Measurements from ENCODE around the gene ZNRF4. TPM values are rescaled to one million over a fixed set of nuclear protein-coding genes. Genes with fewer than 3 reads are reported as not detected.

Gene ZNRF4
- total and polyA plus RNA-seq, 2 of the 8 experiments (the other 6 are each of a cell fraction or from before 2014, with no cell fraction given), result not detected

GRCh38 chr19:5485286-5485636 lies 30.0 kb downstream of the ZNRF4 start:
- Histone ChIP-seq H4K5ac (ENCODE audit: insufficient read length, low read depth, low read length) (no peak overlapping the region), H4K8ac (ENCODE audit: extremely low read depth, insufficient read depth, low read length) (no peak overlapping the region), H2BK15ac (ENCODE audit: low read length) (no peak overlapping the region; the same call in 1 of the 2 replicates), H3K9ac (replicated peaks in 1 of 4; ENCODE audit: extremely low read depth in 1 of 4, low read depth in 3 of 4, low read length in 3 of 4) (no peak overlapping the region), H2AFZ (ENCODE audit: low read length) (no peak overlapping the region), H3K79me1 (ENCODE audit: low read depth, low read length) (no peaks in the 10 kb centered on the region), H3K36me3 (ENCODE audit: control insufficient read depth in 2 of 4, insufficient read depth in 4 of 4, low read length in 3 of 4) (no peaks in the 10 kb centered on the region), H3K4me2 (ENCODE audit: insufficient read depth in 1 of 2, low read depth in 2 of 2, low read length in 2 of 2) (no peak overlapping the region), H3K56ac (replicated peaks; ENCODE audit: insufficient read length, low read depth, low read length) (no peak overlapping the region), H3K27ac (ENCODE audit: low read depth, low read length) (no peak overlapping the region), H3K27me3 (replicated peaks in 1 of 4; ENCODE audit: control insufficient read depth in 3 of 4, extremely low read depth in 1 of 4, insufficient read depth in 3 of 4, low read length in 3 of 4) (no peaks in the 10 kb centered on the region; a peak in 1 of 7 replicates), H4K91ac (replicated peaks; ENCODE audit: insufficient read length, low read length) (no peak overlapping the region), H3K79me2 (ENCODE audit: control insufficient read depth in 1 of 2, insufficient read depth in 2 of 2, low read length in 2 of 2) (no peaks in the 10 kb centered on the region), H2BK120ac (replicated peaks; ENCODE audit: low read depth, low read length) (peak overlapping the region; percentile 72), H3K23ac (ENCODE audit: insufficient read length) (no peak overlapping the region), H3K4ac (replicated peaks; ENCODE audit: insufficient read length, low read depth, low read length) (no peak overlapping the region), H2BK12ac (ENCODE audit: low read depth, low read length) (no peak overlapping the region), H2AK5ac (ENCODE audit: low read depth, low read length) (no peak overlapping the region), H3K9me3 (ENCODE audit: insufficient read depth in 2 of 2, low read depth in 1 of 2, low read length in 1 of 2) (peaks cover 3 to 11% of the 10 kb centered on the region in 2 experiments; a peak in 3 of 4 replicates), H3K18ac (ENCODE audit: extremely low read depth, low read length) (no peak overlapping the region), H2BK5ac (ENCODE audit: low read depth, low read length) (no peak overlapping the region), H4K20me1 (replicated peaks in 1 of 2; ENCODE audit: control insufficient read depth in 1 of 2, insufficient read depth in 2 of 2, low read length in 2 of 2) (peaks cover 1 to 2% of the 10 kb centered on the region in 2 experiments), H3K4me3 (ENCODE audit: extremely low read depth in 1 of 4, insufficient read depth in 2 of 4, low read depth in 3 of 4, low read length in 4 of 4) (no peak overlapping the region), H2BK20ac (ENCODE audit: low read length) (no peak overlapping the region), H3K23me2 (ENCODE audit: low read depth, low read length) (no peaks in the 10 kb centered on the region), H3K4me1 (replicated peaks in 1 of 4; ENCODE audit: control insufficient read depth in 3 of 4, insufficient read depth in 4 of 4, low read length in 3 of 4) (peaks cover 0 to 7% (median 0%) of the 10 kb centered on the region in 4 experiments; a peak in 2 of 7 replicates), H3K14ac (ENCODE audit: insufficient read length) (no peak overlapping the region)
- CTCF ChIA-PET (ENCODE audit: partially characterized antibody), result interaction anchor here (0.6 to 3.0 kb wide), 5 partner anchors 28 to 108 kb away, joined by 3 to 13 read pairs (median 4); no protein-coding TSS in a partner anchor
- POLR2A ChIA-PET (ENCODE audit: partially characterized antibody), result interaction anchor here (1.0 kb wide), 1 partner anchor 30 kb away, joined by 3 read pairs; the partner anchor contains the start of gene ZNRF4
- FAIRE-seq (no peak), DNase-seq (ENCODE audit: low read depth in 1 of 2, low spot score in 2 of 2) (no peak)
- 87% methylated on average over 3 of the region's 3 CpGs; no CpG with 5 or more reads in 1 of the 2 experiments for WGBS, 2 experiments (ENCODE audit: extremely low coverage in 1 of 2, insufficient coverage in 1 of 2, insufficient read length in 1 of 2, insufficient replicate concordance in 2 of 2, low coverage in 1 of 2, low lambda C conversion rate in 2 of 2, missing lambda C conversion rate in 1 of 2)
- TF ChIP-seq KDM1A (IDR thresholded peaks at IDR 0.05; ENCODE audit: borderline replicate concordance, low read length) (no peak), YY1 (IDR thresholded peaks at IDR 0.05; ENCODE audit: low read depth, low read length) (no peak), BRCA1 (IDR thresholded peaks at IDR 0.05; ENCODE audit: low read depth, low read length) (no peak), RAD21 (IDR thresholded peaks at IDR 0.05 in 1 of 2, conservative IDR thresholded peaks at IDR 0.05 in 1 of 2; ENCODE audit: low read depth in 2 of 2, low read length in 2 of 2) (no peak), KDM4A (IDR thresholded peaks at IDR 0.05; ENCODE audit: low read depth, low read length, severe bottlenecking) (no peak), RBBP5 (IDR thresholded peaks at IDR 0.05; ENCODE audit: borderline replicate concordance, low read depth, low read length) (no peak), CBX5 (IDR thresholded peaks at IDR 0.05; ENCODE audit: low read depth, low read length) (no peak), SIN3A (conservative IDR thresholded peaks at IDR 0.05 in 1 of 2, IDR thresholded peaks at IDR 0.05 in 1 of 2; ENCODE audit: low read depth in 1 of 2, low read length in 2 of 2) (no peak), RXRA (IDR thresholded peaks at IDR 0.05; ENCODE audit: insufficient read depth, low read depth, low read length) (no peak), RFX5 (IDR thresholded peaks at IDR 0.05; ENCODE audit: borderline replicate concordance, low read depth, low read length) (no peak)
